ENCODE results near the gene ZNG1E.
"Not testable (repeated sequence)": the region's sequence is repeated elsewhere in the genome, so short reads cannot be mapped to it uniquely, and the experiment has no call there.

DNA sequence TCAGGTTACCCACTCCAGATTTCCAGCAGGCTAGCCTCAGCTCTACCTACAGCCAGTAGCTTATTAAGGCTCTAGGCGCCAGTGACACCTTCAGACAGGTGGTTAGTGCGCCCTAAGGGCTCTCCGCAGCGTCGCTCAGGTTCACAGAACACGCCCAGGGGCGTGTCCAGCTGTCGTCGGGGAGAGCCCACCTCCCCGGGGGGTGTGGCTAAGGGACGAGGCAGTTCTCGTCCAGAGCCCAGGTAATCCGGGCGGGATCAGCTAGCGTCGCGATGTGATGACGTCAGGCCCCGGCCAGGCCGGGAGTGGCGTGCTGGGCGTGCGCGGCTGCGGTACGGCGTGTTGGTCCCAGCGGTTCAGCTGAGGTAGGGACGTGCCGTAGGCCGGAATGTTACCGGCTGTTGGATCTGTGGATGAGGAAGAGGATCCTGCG is at the start of gene ZNG1E:
- TF ChIP-seq EZH2 (IDR thresholded peaks at IDR 0.05; ENCODE audit: insufficient read depth, poor library complexity, severe bottlenecking); EZH2phosphoT487 (IDR thresholded peaks at IDR 0.05; ENCODE audit: insufficient read depth, low read depth): not testable (repeated sequence)

Data from GM23248 (cell line).